Endodermal cell (in vitro differentiated cells): ENCODE data around the gene CNDP2. TPM values are rescaled to one million over a fixed set of nuclear protein-coding genes. Genes with fewer than 3 reads are reported as not detected.

Source experiments
- DNase-seq: peaks from one replicate; pipeline ENCODE4 v3.0.0-alpha.2; 2017
- H3K27ac ChIP-seq: 2 replicates; pipeline ENCODE4 v1.5.1; 2013; ENCODE audit warnings: mild to moderate bottlenecking, low read depth, low read length, moderate library complexity
- H3K27me3 ChIP-seq: 2 replicates; pipeline ENCODE4 v1.6.1; 2013; ENCODE audit warnings: mild to moderate bottlenecking, low read length, moderate library complexity; ENCODE audit not compliant: insufficient read depth, control insufficient read depth, poor library complexity, severe bottlenecking
- H3K36me3 ChIP-seq: 2 replicates; pipeline ENCODE4 v1.7.0; 2013; ENCODE audit warnings: mild to moderate bottlenecking, low read length, moderate library complexity; ENCODE audit not compliant: control insufficient read depth, insufficient read depth
- H3K4me1 ChIP-seq: one replicate; pipeline ENCODE4 v1.7.0; 2013; ENCODE audit warnings: low read length; ENCODE audit not compliant: control insufficient read depth, insufficient read depth
- H3K4me3 ChIP-seq: 2 replicates; pipeline ENCODE4 v1.5.1; 2013; ENCODE audit warnings: mild to moderate bottlenecking, low read length, moderate library complexity
- H3K9ac ChIP-seq: 2 replicates; pipeline ENCODE4 v1.6.1; 2013; ENCODE audit warnings: mild to moderate bottlenecking, low read length, moderate library complexity; ENCODE audit not compliant: poor library complexity, severe bottlenecking; ENCODE audit errors: extremely low read depth
- H3K9me3 ChIP-seq: 2 replicates; pipeline ENCODE4 v1.6.1; 2013; ENCODE audit warnings: mild to moderate bottlenecking, low read length, moderate library complexity; ENCODE audit not compliant: control insufficient read depth
- H3K27ac Mint-ChIP-seq: 2 replicates; pipeline ENCODE4 v1.8.0; 2020; ENCODE audit warnings: mixed read lengths
- H3K27me3 Mint-ChIP-seq: 2 replicates; pipeline ENCODE4 v1.8.0; 2021; ENCODE audit warnings: mild to moderate bottlenecking, mixed read lengths; ENCODE audit not compliant: insufficient read depth
- H3K36me3 Mint-ChIP-seq: 2 replicates; pipeline ENCODE4 v1.8.0; 2020; ENCODE audit warnings: low read depth, mixed read lengths
- H3K4me1 Mint-ChIP-seq: 2 replicates; pipeline ENCODE4 v1.8.0; 2020; ENCODE audit warnings: mixed read lengths
- H3K4me3 Mint-ChIP-seq: 2 replicates; pipeline ENCODE4 v1.8.0; 2020; ENCODE audit warnings: mild to moderate bottlenecking, moderate library complexity, mixed read lengths
- H3K9me3 Mint-ChIP-seq: 2 replicates; pipeline ENCODE4 v1.8.0; 2020; ENCODE audit warnings: mild to moderate bottlenecking, mixed read lengths
- WGBS, 2 experiments: methylation state at CpG; one replicate each; pipeline versions ENCODE4 v1.1.5 to v1.1.7; 2013; ENCODE audit warnings: missing lambda C conversion rate in 2 of 2, mixed read lengths in 1 of 2; ENCODE audit not compliant: insufficient coverage in 1 of 2, insufficient read length in 1 of 2; 5-methylcytosine and 5-hydroxymethylcytosine counted together
- total RNA-seq, 2 donors: library from RNA; stranded (reverse); fragmentation: NEBNext Ultra II Directional in 1 of 2; extraction: Animal tissue kit (Norgen Biotek cat#: 25700) in 1 of 2; gene quantifications; 2 replicates in 1 of 2; 3 replicates in 1 of 2; pipeline ENCODE4 v1.2.1, GENCODE V29; 2021
- TF ChIP-seq, protein P1 (sequence below): fragments of 200-600 bp; sonication (generic); conservative IDR thresholded peaks from 2 replicates; pipeline ENCODE4 v1.5.0; 2021; ENCODE audit warnings: antibody characterized with exemption, mild to moderate bottlenecking

The CNDP2 gene
- total RNA-seq, 2 donors from 2014 or later: 385 to 416 TPM

DNA sequence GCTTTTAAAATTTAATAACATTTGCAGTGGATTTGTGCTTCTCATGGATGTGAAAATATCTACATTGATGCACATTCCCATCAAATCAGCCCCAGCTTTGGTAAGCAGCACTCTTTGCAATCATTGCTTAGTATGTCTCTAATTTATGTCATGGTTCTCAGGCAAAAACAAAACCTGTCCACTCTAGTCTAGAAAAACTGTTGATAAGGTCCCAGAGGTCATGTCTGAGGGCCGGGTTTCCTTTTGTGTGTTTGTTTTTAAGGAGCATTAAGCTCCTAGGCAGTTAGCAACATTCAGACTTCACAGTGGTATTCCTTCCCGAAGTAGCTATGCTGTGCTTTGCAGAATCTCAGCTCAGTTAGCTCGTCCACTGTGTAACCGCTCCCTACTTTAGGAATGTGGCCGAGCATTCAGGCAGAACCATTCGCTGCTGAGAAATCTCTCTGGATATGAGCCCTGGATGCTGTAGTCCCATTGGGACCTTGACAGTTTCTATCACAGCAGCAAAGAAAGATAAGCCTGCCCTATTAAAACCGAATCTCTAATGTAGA, 43.1 kb upstream of the CNDP2 start:
- H3K9ac ChIP-seq: no peak overlapping the region
- H3K9me3 ChIP-seq: no peaks in the 10 kb centered on the region
- H3K4me3 Mint-ChIP-seq: no peak overlapping the region
- H3K27me3 Mint-ChIP-seq: peaks cover 42% of the 10 kb centered on the region
- no peaks in the 10 kb centered on the region for H3K36me3 Mint-ChIP-seq
- H3K4me1 Mint-ChIP-seq: peaks cover 8% of the 10 kb centered on the region
- TF ChIP-seq, protein P1, sequence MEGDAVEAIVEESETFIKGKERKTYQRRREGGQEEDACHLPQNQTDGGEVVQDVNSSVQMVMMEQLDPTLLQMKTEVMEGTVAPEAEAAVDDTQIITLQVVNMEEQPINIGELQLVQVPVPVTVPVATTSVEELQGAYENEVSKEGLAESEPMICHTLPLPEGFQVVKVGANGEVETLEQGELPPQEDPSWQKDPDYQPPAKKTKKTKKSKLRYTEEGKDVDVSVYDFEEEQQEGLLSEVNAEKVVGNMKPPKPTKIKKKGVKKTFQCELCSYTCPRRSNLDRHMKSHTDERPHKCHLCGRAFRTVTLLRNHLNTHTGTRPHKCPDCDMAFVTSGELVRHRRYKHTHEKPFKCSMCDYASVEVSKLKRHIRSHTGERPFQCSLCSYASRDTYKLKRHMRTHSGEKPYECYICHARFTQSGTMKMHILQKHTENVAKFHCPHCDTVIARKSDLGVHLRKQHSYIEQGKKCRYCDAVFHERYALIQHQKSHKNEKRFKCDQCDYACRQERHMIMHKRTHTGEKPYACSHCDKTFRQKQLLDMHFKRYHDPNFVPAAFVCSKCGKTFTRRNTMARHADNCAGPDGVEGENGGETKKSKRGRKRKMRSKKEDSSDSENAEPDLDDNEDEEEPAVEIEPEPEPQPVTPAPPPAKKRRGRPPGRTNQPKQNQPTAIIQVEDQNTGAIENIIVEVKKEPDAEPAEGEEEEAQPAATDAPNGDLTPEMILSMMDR: no peak
- H3K27ac Mint-ChIP-seq: no peak overlapping the region
- no peak for DNase-seq
- WGBS, 2 experiments: 52 to 85% methylated on average over 5 to 7 of the region's 7 CpGs
- peaks cover 37% of the 10 kb centered on the region for H3K27me3 ChIP-seq
- no peak overlapping the region for H3K4me3 ChIP-seq
- no peaks in the 10 kb centered on the region for H3K4me1 ChIP-seq
- no peaks in the 10 kb centered on the region for H3K36me3 ChIP-seq
- H3K9me3 Mint-ChIP-seq: no peaks in the 10 kb centered on the region
- peak overlapping the region; percentile 1 for H3K27ac ChIP-seq

DNA sequence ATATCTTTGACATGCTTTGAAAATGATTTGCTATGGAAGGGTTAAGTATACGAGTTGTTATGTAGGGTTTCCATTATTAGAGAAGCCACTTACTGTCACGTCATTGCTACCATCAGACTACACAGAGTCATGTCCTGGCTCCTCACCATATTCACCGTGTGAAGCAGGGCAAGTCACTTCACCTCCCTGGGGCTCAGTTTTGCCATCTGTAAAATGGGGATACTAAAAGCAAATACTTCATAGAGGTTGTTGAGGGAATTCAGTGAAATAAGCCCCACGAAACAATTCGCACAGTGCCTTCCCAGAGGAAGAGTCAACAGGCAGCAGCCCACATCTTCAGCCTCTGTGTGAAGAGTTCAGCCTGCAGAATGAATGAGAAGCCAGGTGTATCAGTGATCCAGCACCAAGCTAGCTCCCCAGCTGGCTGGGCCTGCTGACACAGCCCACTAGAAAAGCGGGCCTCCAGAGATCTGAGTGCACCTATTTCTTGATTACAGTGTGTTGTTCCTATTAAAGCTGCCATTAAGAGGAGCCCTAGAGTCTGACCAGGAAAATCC, 42.4 kb upstream of the CNDP2 start:
- H3K36me3 ChIP-seq: no peaks in the 10 kb centered on the region
- peaks cover 43% of the 10 kb centered on the region for H3K27me3 ChIP-seq
- Mint-ChIP-seq H3K36me3 (no peaks in the 10 kb centered on the region), H3K27ac (no peak overlapping the region), H3K4me1 (peaks cover 8% of the 10 kb centered on the region), H3K9me3 (no peaks in the 10 kb centered on the region), H3K27me3 (peaks cover 48% of the 10 kb centered on the region), H3K4me3 (no peak overlapping the region)
- H3K4me3 ChIP-seq: no peak overlapping the region
- H3K9me3 ChIP-seq: no peaks in the 10 kb centered on the region
- no peaks in the 10 kb centered on the region for H3K4me1 ChIP-seq
- 94 to 96% methylated on average over 6 of the region's 6 CpGs for WGBS, 2 experiments
- no peak overlapping the region for H3K9ac ChIP-seq
- peak overlapping the region; percentile 1 for H3K27ac ChIP-seq
- TF ChIP-seq, protein P1: no peak
- DNase-seq: no peak

GRCh38 chr18:74454279-74454751, 41.8 kb upstream of the CNDP2 start:
- Histone ChIP-seq H3K4me3 (no peak overlapping the region), H3K27ac (no peak overlapping the region), H3K9ac (no peak overlapping the region), H3K9me3 (no peaks in the 10 kb centered on the region), H3K4me1 (no peaks in the 10 kb centered on the region), H3K27me3 (peaks cover 49% of the 10 kb centered on the region), H3K36me3 (no peaks in the 10 kb centered on the region)
- Mint-ChIP-seq H3K4me3 (no peak overlapping the region), H3K36me3 (no peaks in the 10 kb centered on the region), H3K9me3 (no peaks in the 10 kb centered on the region), H3K27ac (no peak overlapping the region), H3K27me3 (peaks cover 54% of the 10 kb centered on the region), H3K4me1 (peaks cover 8% of the 10 kb centered on the region)
- WGBS, 2 experiments: 90 to 92% methylated on average over 8 to 9 of the region's 9 CpGs
- TF ChIP-seq, protein P1: no peak
- DNase-seq: no peak
